Fibroblast of lung (primary cell): ENCODE data around the gene IVL.

Source experiments
- EZH2 ChIP-seq: IDR thresholded peaks from 2 replicates; pipeline ENCODE4 v1.5.1; 2012; ENCODE audit warnings: low read length, control low read depth, mild to moderate bottlenecking; ENCODE audit errors: missing control alignments
- TF ChIP-seq, protein P1 (sequence below), 2 donors: IDR thresholded peaks in 1 of 2; conservative IDR thresholded peaks in 1 of 2; 1 replicate in 1 of 2; 2 replicates in 1 of 2; pipeline ENCODE4 v1.5.1; 2011 to 2012; ENCODE audit warnings: low read length in 2 of 2, control low read depth in 1 of 2, inconsistent platforms in 1 of 2, low read depth in 1 of 2, mild to moderate bottlenecking in 1 of 2

DNA sequence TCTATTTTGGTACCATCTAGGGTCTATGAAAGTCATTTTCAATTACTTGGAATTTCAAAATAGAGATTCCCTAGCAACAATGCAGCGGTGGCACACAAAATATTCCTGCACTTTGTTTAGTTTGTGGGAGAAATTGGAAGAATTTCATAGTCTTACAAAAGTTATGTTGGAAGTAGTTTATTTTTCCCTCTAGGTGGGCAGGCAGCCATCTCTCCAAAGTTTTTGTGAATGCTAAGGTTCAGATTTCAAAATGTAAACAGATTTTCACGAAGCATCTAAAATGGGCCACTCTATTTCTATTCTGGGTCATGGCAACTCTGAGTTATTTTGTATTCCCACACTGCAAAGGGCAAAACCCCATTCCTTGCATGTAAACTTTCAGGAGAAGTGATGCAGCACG, 22.3 kb upstream of the IVL start:
- TF ChIP-seq, protein P1, sequence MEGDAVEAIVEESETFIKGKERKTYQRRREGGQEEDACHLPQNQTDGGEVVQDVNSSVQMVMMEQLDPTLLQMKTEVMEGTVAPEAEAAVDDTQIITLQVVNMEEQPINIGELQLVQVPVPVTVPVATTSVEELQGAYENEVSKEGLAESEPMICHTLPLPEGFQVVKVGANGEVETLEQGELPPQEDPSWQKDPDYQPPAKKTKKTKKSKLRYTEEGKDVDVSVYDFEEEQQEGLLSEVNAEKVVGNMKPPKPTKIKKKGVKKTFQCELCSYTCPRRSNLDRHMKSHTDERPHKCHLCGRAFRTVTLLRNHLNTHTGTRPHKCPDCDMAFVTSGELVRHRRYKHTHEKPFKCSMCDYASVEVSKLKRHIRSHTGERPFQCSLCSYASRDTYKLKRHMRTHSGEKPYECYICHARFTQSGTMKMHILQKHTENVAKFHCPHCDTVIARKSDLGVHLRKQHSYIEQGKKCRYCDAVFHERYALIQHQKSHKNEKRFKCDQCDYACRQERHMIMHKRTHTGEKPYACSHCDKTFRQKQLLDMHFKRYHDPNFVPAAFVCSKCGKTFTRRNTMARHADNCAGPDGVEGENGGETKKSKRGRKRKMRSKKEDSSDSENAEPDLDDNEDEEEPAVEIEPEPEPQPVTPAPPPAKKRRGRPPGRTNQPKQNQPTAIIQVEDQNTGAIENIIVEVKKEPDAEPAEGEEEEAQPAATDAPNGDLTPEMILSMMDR (conservative IDR thresholded peaks at IDR 0.05 in 1 of 2, IDR thresholded peaks at IDR 0.05 in 1 of 2; ENCODE audit: low read depth in 1 of 2, low read length in 2 of 2): no peak
- no peak for TF ChIP-seq EZH2
